ENCODE results near the gene SMARCD3.

GRCh38 chr7:151226560-151226874 is 22.0 kb downstream of the SMARCD3 start:
- TF ChIP-seq CTCF (conservative IDR thresholded peaks at IDR 0.05; ENCODE audit: low read depth, low read length) (no peak), FOS (IDR thresholded peaks at IDR 0.05; ENCODE audit: low read depth, low read length) (no peak), POLR2A (IDR thresholded peaks at IDR 0.05; ENCODE audit: low read depth, low read length) (no peak), RAD21 (IDR thresholded peaks at IDR 0.05; ENCODE audit: low read length) (no peak), RFX5 (IDR thresholded peaks at IDR 0.05; ENCODE audit: low read depth, low read length) (no peak), ELK1 (IDR thresholded peaks at IDR 0.05; ENCODE audit: borderline replicate concordance, low read depth, low read length) (no peak), MXI1 (IDR thresholded peaks at IDR 0.05; ENCODE audit: borderline replicate concordance, low read depth, low read length) (no peak), NFE2L2 (IDR thresholded peaks at IDR 0.05; ENCODE audit: low read depth, low read length) (no peak), USF2 (IDR thresholded peaks at IDR 0.05; ENCODE audit: low read depth, low read length) (no peak)
